Hippocampal formation (tissue), 2 donors: ENCODE measurements around the gene SNX7.

Source experiments
- DNase-seq, 2 donors: peaks; one replicate each; lab custom pipeline; 2025; lab: John Stamatoyannopoulos, UW

The SNX7 gene

GRCh38 chr1:98661544-98662355, at the start of gene SNX7:
SNX7 (plus strand) TSS chr1:98661721; CDS start chr1:98661732, 11 bp downstream.
- peak; percentile 52 to 72 for DNase-seq

GRCh38 chr1:98637316-98637715, 24.2 kb upstream of the SNX7 start:
- no peak for DNase-seq

GRCh38 chr1:98638185-98638584, 23.3 kb upstream of the SNX7 start:
- no peak for DNase-seq

- DNase-seq, result no peak
Measured at GRCh38 chr1:98644510-98644909, 17.0 kb upstream of the SNX7 start.

- no peak for DNase-seq
Measured at GRCh38 chr1:98651116-98651632, 10.3 kb upstream of the SNX7 start.

- DNase-seq, result no peak
Measured at GRCh38 chr1:98653123-98653522, 8.4 kb upstream of the SNX7 start.

- DNase-seq, result no peak
Measured at GRCh38 chr1:98659879-98660278, 1.6 kb upstream of the SNX7 start.

GRCh38 chr1:98660940-98661543, 479 bp upstream of the SNX7 start:
- no peak for DNase-seq

- peak in 1 of 2 donors; percentile 42 for DNase-seq
Measured at GRCh38 chr1:98662356-98662670, 792 bp downstream of the SNX7 start.

- DNase-seq, result no peak
Measured at GRCh38 chr1:98668733-98669132, 7.2 kb downstream of the SNX7 start.

- DNase-seq, result no peak
Measured at GRCh38 chr1:98669355-98670296, 8.1 kb downstream of the SNX7 start.

GRCh38 chr1:98672189-98672588, 10.7 kb downstream of the SNX7 start:
- no peak for DNase-seq

- no peak for DNase-seq
Measured at GRCh38 chr1:98674075-98674781, 12.7 kb downstream of the SNX7 start.

- no peak for DNase-seq
Measured at GRCh38 chr1:98675282-98675681, 13.8 kb downstream of the SNX7 start.

GRCh38 chr1:98677288-98677687, 15.8 kb downstream of the SNX7 start:
- no peak for DNase-seq

- DNase-seq, result no peak
Measured at GRCh38 chr1:98681812-98682211, 20.3 kb downstream of the SNX7 start.

GRCh38 chr1:98688110-98688739, 26.7 kb downstream of the SNX7 start:
- no peak for DNase-seq

- DNase-seq, result peak in 1 of 2 donors; percentile 31
Measured at GRCh38 chr1:98690576-98690975, 29.1 kb downstream of the SNX7 start.

- no peak for DNase-seq
Measured at GRCh38 chr1:98692482-98692881, 31.0 kb downstream of the SNX7 start.

GRCh38 chr1:98693385-98693784, 31.9 kb downstream of the SNX7 start:
- no peak for DNase-seq

GRCh38 chr1:98696077-98696476, 34.6 kb downstream of the SNX7 start:
- no peak for DNase-seq
